Osteocyte (in vitro differentiated cells): ENCODE data around the gene C1orf56. TPM values are rescaled to one million over a fixed set of nuclear protein-coding genes. Genes with fewer than 3 reads are reported as not detected.
A peak's percentile ranks its signal among the peaks of the same experiment; 100 is the strongest.

Source experiments
- DNase-seq: peaks from one replicate; pipeline ENCODE4 v3.0.0; 2021; ENCODE audit warnings: mixed read lengths; ENCODE audit not compliant: unreplicated experiment; ENCODE audit errors: extremely low spot score
- H3K27ac Mint-ChIP-seq: one replicate; pipeline ENCODE4 v1.8.0; 2021; ENCODE audit warnings: mild to moderate bottlenecking, mixed read lengths; ENCODE audit not compliant: unreplicated experiment
- H3K27me3 Mint-ChIP-seq: one replicate; pipeline ENCODE4 v1.8.0; 2021; ENCODE audit warnings: mixed read lengths; ENCODE audit not compliant: unreplicated experiment
- H3K36me3 Mint-ChIP-seq: one replicate; pipeline ENCODE4 v1.8.0; 2021; ENCODE audit warnings: mixed read lengths; ENCODE audit not compliant: unreplicated experiment
- H3K4me1 Mint-ChIP-seq: one replicate; pipeline ENCODE4 v1.8.0; 2021; ENCODE audit warnings: mixed read lengths; ENCODE audit not compliant: unreplicated experiment
- H3K4me3 Mint-ChIP-seq: one replicate; pipeline ENCODE4 v1.8.0; 2021; ENCODE audit warnings: mild to moderate bottlenecking, moderate library complexity, mixed read lengths; ENCODE audit not compliant: unreplicated experiment
- H3K9me3 Mint-ChIP-seq: one replicate; pipeline ENCODE4 v1.8.0; 2021; ENCODE audit warnings: mixed read lengths; ENCODE audit not compliant: unreplicated experiment
- CTCF ChIP-seq: fragments of 200-600 bp; sonication (generic); IDR thresholded peaks from 2 replicates; pipeline ENCODE4 v1.5.0; 2021; ENCODE audit warnings: antibody characterized with exemption, mild to moderate bottlenecking, moderate library complexity
- long read RNA-seq: library from polyadenylated mRNA; unstranded; transcript quantifications from one replicate; pipeline ENCODE4 v2.0.0, GENCODE V29; 2021
- total RNA-seq: library from RNA; stranded (reverse); gene quantifications from 2 replicates; pipeline ENCODE4 v1.2.1, GENCODE V29; 2021

C1orf56 gene
- 4.7 and 5.2 TPM in 2 replicates for total RNA-seq
- long read RNA-seq, transcript C1orf56-201 (2 exons, 2,096 nt), result major isoform, 5 of 6 reads
- long read RNA-seq, partial matches to known transcripts, result 0 of 6 reads
- long read RNA-seq, other reads (novel, unspliced or antisense), result 1 of 6 reads

GRCh38 chr1:151047591-151047924 is at the start of gene C1orf56:
Gene C1orf56, plus strand, starts transcription at chr1:151047751. Its CDS starts 97 bp downstream, at chr1:151047848.
- H3K36me3 Mint-ChIP-seq, result peaks cover 10% of the 10 kb centered on the region
- DNase-seq, result peak; percentile 89
- no peaks in the 10 kb centered on the region for H3K9me3 Mint-ChIP-seq
- H3K4me1 Mint-ChIP-seq, result peaks cover 20% of the 10 kb centered on the region
- H3K27ac Mint-ChIP-seq, result peak within 1 kb of the TSS; percentile 98
- no peaks in the 10 kb centered on the region for H3K27me3 Mint-ChIP-seq
- no peak for TF ChIP-seq CTCF
- H3K4me3 Mint-ChIP-seq, result peak within 1 kb of the TSS; percentile 99

- DNase-seq, result no peak
- Mint-ChIP-seq H3K4me3 (no peak overlapping the region), H3K27me3 (no peaks in the 10 kb centered on the region)
Measured at GRCh38 chr1:150997949-150998348, 49.6 kb upstream of the C1orf56 start.

GRCh38 chr1:150999051-150999674 is 48.4 kb upstream of the C1orf56 start:
- Mint-ChIP-seq H3K36me3 (peaks cover 21% of the 10 kb centered on the region), H3K4me3 (no peak overlapping the region), H3K4me1 (peaks cover 14% of the 10 kb centered on the region), H3K9me3 (no peaks in the 10 kb centered on the region), H3K27me3 (no peaks in the 10 kb centered on the region), H3K27ac (no peak overlapping the region)
- DNase-seq, result no peak
- no peak for TF ChIP-seq CTCF

More at GRCh38 chr1:150997949-150998348, 49.6 kb upstream of the C1orf56 start:
- TF ChIP-seq CTCF, result no peak
- peaks cover 21% of the 10 kb centered on the region for H3K36me3 Mint-ChIP-seq
- no peaks in the 10 kb centered on the region for H3K9me3 Mint-ChIP-seq
- H3K4me1 Mint-ChIP-seq, result peaks cover 9% of the 10 kb centered on the region
- no peak overlapping the region for H3K27ac Mint-ChIP-seq

- Mint-ChIP-seq H3K4me3 (no peak overlapping the region), H3K27me3 (no peaks in the 10 kb centered on the region)
Measured at GRCh38 chr1:150999926-151000325, 47.6 kb upstream of the C1orf56 start.

More at GRCh38 chr1:150999926-151000325, 47.6 kb upstream of the C1orf56 start:
- no peaks in the 10 kb centered on the region for H3K9me3 Mint-ChIP-seq
- TF ChIP-seq CTCF, result no peak
- H3K36me3 Mint-ChIP-seq, result peaks cover 21% of the 10 kb centered on the region
- no peak for DNase-seq
- H3K27ac Mint-ChIP-seq, result no peak overlapping the region
- peaks cover 20% of the 10 kb centered on the region for H3K4me1 Mint-ChIP-seq
